HG03571 (cell line): Measurements from ENCODE around the gene YWHAB.

ENCODE experiments used
- ATAC-seq: cut with Tn5 transposase; IDR thresholded peaks from one replicate; pipeline ENCODE4 v1.9.1; 2021; ENCODE audit not compliant: unreplicated experiment

YWHAB gene

DNA sequence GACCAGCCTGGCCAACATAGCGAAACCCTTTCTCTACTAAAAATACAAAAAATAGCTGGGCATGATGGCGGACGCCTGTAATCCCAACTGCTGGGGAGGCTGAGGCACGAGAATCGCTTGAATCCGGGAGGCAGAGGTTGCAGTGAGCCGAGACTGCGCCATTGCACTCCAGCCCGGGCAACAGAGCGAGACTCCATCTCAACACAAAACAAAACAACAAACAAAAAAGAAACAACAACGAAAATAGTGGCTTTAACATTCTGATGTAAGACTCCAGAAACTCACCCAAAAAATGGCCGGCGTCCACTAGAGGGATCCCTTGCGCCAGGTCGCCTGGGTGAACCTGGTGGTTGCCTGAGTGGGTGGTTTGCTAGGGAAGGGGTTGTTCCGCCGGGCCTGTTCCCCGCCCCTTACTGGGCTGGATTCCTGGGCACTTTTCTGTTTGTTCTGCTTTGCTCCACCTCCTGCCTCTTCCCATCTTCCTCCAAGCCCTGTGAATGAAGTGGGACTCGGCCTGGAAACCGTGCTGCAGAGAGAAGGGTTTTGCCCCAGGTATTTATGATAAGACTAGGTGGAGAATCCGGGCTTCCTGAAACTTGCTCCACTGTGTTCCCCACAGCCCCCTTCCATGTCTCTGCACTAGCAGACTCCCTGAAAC is 25.9 kb downstream of the YWHAB start:
- ATAC-seq = no peak

DNA sequence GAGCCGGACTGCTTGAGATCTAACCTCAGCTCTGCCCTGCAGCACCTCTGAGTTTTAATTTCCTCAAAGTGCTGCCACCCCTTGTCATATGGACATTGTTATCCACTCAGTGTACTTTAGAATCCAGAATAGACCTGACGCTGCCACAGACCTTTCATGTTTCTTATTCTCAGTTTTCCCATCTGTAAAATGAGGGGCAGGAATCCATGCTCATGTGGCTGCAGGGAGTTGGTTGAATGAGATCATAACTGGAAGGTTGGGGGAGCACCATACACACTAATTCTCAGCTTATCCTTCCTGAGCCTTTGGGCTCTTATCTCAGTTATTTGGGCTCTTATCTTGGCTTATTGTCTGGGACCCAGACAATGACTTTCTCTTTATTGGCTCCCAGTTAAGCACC is 26.7 kb downstream of the YWHAB start:
- no peak for ATAC-seq

DNA sequence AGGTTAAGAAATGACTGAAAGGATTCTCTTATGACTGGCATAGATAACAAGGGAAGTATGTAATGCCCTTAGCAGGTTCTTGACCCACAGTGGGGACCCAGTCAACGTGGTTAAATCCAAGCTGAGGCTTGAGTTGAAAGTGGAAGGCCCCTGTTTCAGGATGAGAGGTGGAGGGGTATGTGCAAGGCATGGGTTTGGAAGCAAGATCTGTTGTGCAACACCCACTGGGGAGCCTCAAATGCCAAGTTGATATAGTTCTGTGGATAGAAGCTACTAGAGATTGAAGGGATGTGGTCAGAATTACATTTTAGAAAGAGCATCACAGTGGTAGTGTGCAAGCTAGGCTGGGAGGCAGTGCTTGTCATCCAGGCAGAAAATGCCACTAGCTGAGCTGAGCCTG is 29.4 kb downstream of the YWHAB start:
- no peak for ATAC-seq

DNA sequence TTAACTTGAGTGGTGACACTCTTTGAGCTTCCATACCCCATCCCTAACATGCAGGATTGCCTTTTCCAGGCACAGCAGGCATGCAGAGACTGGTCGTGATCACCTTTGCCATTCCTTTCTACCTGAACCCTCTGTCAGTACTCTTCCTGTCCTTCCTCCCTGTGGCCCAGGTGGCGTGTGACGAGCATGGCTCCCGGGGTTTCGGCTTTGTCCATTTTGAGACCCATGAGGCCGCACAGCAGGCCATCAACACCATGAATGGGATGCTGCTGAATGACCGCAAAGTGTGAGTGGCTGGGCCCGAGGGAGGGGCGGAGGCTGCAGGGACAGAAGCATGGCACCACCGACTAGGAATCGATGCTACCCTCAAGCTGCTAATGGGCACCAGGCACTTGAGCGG is 31.1 kb downstream of the YWHAB start:
- ATAC-seq = no peak

DNA sequence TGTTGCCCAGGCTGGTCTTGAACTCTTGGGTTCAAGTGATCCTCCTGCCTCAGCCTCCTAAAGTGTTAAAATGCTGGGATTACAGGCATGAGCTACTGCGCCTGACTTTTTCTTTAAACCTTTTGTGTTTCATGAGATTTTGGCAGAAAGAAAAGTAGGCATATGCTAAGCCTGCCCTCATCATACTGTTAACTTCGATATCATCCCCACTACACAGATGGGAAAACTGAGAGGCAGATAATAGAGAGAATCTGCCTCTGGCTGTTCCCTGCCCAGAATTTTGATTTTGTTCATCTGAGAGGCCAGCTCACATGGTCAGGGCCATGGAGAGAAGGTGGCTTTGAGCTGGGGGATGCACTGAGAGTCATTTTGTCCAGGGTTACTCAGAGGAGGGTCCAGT is 31.9 kb downstream of the YWHAB start:
- no peak for ATAC-seq

DNA sequence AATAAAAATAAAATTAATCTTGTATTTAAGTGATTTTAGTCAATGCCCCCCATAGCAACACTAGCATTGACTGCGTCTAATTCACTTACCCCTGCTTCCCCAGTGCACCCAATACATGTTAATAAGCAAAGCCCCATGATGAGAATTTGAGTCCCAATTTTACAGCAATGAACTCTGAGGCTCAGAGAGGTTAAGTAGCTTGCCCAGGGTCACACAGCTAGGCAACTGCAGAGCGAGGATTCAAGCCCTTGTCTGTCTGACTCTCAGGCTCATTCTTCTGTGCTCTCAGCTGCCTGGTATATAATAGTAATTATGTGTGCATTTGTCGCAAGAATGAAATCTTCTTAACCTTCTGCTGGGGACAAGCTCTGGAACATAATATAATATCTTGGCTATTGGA is 32.8 kb downstream of the YWHAB start:
- no peak for ATAC-seq

DNA sequence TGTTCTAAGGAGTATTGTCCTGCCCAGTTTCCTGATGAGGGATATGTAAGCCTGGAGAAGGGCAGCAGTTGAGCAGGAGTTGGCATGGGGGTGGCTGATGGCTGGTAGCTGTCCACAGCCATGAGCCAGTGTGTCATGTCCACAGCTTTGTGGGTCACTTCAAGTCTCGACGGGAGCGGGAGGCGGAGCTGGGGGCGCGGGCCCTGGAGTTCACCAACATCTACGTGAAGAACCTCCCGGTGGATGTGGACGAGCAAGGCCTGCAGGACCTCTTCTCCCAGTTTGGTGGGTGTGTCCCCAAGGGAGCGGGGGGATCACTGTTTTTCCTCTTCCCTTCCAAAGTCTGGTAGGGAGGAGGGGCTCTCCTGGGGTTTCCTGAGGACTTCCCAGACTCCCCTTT is 33.3 kb downstream of the YWHAB start:
- no peak for ATAC-seq

DNA sequence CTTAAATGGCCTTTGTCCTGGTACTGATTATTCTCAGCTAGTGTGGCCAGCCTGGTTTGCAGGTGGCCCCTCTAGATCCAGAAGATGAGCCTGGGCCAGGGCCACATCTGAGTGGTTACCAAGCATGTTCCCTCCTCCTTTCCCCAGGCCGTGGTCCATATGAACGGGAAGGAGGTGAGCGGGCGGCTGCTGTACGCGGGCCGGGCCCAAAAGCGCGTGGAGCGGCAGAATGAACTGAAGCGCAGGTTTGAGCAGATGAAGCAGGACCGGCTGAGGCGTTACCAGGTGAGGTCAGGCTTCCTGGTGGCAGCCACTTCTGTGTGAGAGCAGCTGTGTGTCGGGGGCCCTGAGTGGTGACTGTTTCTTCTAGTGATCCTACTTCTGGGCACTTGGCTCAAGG is 35.9 kb downstream of the YWHAB start:
- ATAC-seq = no peak

DNA sequence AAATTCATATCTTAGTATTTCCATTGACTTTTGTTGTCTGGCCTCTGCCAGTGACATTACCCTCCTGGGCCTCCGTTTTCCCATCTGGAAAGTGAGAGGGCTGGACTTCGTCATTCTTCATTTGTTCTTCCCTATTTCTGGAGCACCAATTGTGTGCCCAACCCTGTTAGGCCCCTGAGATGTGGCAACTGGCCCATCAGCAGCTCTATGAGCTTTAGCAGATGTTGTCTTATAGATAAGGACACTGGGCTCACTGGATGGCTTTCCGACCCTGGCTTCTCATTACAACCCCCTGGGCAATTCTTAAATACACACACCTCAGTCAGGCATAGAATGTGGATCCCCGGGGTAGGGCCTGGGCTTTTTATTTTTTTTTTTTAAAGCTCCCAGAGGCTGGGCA is 39.0 kb downstream of the YWHAB start:
- ATAC-seq = no peak

DNA sequence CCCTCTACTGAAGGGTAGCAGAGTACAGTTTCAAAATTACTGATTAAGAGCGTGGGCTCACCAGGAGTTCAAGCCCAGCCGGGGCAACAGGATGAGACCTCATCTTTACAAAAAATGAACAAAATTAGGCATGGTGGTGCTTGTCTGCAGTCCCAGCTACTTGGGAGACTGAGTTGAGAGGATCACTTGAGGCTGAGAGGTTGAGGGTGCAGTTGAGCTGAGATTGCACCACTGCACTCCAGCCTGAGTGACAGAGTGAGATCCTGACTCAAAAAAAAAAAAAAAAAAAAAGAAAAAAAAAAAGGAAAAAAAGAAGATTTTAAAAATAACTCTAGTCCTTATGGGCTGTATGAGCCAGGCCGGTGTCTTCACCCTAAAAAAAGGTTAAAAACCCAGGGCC is 43.1 kb downstream of the YWHAB start:
- no peak for ATAC-seq

DNA sequence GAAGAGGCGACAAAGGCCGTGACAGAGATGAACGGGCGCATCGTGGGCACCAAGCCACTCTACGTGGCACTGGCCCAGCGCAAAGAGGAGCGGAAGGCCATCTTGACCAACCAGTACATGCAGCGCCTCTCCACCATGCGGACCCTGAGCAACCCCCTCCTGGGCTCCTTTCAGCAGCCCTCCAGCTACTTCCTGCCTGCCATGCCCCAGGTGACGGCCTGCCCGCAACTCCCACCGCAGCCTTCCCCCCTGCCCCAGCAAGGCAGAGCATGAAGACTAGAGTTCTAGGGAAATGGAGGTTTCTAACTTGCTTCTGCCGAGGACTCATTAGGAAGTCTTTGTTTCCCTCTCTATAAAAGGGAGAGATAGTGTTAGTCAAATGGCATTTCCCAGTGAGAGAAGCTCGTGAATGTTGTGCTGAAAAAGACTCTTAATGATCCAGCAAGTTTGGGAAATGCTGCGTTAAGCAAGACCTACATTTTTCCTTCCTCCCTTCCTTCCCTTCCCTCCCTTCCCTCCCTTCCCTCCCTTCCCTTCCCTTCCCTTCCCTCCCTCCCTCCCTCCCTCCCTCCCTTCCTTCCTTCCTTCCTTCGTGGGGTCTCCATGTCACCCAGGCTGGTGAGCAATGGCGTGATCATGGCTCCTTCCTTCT is 45.1 kb downstream of the YWHAB start:
- no peak for ATAC-seq

DNA sequence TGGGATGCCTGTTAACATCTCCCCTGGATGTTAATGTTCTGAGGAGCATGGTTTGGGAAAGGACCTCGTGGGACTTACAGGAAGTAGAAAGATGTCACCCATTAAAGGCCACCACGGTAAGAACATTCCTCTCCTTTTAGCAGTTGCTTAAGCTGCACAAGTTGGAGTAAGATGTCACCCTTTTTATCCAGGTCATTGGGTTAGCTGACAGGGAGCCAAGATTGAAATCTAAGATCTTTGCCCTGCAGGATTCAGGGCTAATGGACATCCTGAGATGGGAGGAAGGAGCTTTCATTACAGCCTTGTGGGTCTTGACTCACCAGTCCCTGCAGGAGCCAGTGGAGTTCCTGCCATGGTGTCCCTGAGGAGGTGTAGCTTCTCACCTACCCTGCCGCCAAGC is 46.4 kb downstream of the YWHAB start:
- no peak for ATAC-seq

DNA sequence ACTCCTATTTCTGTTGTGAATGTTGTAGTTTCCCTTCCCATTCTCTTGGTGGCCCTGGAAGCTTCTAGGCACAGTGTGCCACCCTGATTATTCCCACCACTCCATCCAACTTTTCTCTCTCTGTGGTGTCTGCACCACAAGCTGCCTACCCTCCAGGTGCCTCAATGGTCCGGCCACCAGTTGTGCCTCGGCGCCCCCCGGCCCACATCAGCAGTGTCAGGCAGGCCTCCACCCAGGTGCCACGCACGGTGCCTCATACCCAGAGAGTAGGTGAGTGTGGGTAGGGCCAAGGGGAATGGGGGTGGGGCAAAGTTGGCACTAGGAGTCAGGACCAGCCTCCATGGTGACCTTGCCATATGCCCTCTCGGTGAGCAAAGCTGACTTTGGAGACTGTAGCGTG is 47.4 kb downstream of the YWHAB start:
- ATAC-seq = no peak

DNA sequence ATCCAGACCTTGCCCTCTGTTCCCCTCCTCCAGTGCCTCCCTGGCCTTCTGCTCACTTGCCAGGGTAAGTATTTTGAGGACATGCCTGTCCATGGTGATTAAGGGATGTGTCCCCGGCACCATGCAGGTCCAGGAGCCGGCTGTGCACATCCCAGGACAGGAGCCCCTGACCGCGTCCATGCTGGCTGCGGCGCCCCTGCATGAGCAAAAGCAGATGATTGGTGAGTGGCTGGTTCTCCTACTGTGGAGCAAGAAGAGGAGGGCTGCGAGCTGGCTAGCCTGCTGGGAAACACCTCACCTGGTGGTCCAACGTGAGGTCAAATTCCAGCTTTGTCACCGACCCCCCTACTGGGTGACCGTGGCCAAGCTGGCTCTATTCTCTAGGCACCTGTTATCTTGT is 51.0 kb downstream of the YWHAB start:
- no peak for ATAC-seq

DNA sequence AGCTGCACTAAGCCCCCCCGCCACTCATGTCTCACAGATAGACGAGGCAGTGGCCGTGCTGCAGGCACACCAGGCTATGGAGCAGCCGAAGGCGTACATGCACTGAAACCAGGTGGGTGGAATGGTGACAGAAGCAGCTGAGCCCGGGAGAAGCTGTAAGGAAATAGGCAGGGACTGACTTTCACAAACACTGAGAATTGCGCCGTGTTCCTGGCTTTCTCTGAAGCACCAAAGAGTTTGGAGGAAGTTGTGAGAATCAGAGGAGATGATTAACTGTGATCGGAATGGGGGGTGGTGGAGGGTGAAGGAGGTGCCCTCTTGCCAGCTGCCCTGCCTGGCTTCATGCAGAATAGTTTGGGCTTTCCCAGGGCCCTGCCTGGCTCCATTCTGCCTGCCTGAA is 53.1 kb downstream of the YWHAB start:
- no peak for ATAC-seq

DNA sequence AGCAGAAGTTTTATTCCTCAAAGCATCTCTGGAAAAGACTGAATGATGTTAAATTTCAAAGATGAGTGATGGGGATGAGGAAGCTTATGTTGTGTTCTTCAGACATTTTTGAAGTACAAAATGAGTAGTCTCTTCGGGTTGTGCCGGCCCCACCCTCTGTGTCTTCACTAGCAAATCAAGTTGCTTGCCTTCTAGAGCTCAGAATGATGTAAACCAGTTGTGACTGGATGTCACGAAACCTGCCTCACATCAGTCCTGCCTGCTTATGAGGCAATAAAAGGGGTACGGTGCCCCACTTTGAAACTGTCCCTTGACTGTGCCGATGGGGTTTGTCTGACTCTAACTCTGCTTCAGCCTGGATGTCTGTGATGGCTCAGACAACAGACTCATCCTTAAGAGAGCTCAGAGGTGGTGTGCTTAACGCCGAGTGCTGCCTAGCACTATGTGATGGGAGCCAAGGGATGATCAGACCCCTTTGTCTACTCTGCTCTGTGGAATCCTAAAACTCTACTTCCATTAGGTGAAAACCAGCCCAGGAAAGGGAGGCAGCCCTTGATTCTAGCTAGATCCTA is 55.7 kb downstream of the YWHAB start:
- no peak for ATAC-seq

DNA sequence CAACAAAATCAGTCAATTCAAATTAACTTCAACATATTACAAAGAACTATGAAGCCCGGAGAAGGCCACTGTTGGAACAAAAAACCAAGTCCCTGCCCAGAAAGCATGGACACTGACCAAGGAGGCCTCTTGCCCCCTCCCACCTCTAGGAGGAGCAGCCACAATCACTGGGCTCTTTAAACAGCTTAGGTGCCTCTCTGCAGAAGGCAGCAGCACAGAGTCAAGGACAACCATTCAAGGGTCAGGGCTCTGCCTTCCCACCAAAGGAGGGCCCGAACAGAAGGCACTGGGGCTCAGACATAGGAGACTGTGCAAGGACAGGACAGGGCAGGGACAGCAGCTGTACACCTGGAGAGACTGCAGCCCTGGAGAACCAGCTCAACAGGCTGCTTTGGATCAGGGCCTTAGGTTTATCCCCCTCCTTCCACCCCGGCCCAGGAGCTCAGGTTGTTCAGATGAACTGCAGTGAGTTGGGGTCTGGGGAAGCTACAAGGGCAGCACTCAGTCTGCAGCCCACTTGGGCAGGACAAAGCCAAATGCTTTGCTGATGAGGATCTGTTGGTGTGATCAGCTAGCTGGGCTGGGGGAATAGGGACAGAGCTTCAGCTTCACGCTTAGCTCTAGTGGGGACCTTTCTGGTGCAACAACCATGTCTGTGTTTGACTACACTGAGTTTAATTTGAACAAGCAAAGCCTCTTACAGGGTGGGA is 56.9 kb downstream of the YWHAB start:
- ATAC-seq = no peak

DNA sequence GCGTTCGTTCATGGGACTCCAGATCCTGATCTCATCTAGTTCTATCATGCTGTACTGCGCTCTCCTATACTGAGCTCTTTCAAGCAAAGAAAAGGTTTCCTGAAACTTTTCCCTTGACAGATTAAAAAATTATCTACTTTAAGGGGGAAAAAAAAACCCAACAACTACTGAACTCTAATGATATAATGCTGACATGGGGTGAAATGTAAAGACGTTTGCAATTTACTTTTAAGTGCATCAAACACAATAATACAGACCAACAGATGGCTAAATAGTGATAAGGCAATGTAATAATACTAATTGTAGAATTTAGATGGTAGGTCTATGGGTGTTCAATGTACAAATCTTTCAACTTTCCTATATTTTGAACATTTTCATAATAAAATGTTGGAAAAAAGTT is 58.3 kb downstream of the YWHAB start:
- ATAC-seq = no peak

DNA sequence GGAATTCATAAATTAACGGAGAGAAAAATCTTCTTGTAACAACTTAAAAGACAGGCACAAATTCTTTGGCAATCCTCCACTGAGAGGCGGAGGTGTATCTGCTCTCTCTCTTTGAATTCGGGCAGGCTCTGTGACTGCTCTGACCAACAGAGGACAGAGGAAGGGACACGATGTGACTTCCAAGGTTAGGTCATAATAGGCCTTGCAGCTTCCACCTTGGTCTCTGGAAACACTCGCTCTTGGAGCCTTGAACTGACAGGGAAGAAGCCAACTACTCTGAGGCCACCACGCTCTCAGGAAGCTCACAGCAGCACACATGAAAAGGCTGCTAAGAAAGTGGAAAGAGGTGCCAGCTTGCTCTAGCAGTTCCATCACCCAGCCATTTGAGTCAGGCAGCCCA is 59.8 kb downstream of the YWHAB start:
- no peak for ATAC-seq

DNA sequence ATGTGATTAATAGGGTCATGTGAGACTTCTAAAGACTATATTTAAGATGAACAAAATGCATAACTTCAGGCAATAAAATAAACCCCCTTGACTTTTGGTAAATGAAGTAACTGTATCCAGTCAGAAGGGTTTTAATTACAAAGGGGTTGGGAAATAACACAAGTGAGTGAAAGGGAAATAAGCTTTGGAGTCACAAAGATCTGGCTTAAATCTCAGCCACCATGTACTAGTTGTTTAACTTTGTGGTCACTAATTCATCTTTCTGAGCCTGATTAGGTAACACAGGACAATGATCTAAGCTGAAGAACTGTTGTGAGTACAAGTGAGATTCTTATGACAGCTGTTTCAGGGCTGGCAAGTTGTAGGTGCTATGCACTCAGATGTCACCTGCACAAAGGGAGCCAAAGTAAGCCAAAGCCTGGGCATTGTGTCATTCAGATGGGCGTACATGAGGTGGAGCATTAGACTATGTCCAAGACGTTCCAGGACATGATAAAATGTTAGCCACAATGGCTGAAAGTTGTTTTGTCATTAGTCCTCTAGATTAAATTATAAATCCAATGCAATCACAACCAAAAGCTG is 60.9 kb downstream of the YWHAB start:
- ATAC-seq = no peak

DNA sequence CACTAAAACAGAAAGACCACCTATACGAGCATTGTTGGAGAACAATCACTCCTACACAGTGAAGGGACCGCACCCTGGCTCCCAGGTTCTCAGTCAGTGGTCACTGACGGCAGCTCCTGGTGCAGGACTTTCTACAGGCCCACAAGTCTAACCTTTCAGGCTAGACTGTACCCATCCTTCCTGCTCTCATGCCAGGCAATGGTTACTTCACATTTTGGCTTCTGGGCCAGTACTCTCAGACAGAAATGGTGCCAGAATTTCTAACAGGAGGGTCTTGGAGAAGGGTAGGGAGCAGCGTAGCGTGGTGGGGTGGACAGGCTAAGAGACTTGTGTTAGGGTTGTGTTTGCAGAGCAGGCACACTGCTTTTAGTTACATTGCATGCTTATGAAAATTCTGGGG is 62.6 kb downstream of the YWHAB start:
- no peak for ATAC-seq

DNA sequence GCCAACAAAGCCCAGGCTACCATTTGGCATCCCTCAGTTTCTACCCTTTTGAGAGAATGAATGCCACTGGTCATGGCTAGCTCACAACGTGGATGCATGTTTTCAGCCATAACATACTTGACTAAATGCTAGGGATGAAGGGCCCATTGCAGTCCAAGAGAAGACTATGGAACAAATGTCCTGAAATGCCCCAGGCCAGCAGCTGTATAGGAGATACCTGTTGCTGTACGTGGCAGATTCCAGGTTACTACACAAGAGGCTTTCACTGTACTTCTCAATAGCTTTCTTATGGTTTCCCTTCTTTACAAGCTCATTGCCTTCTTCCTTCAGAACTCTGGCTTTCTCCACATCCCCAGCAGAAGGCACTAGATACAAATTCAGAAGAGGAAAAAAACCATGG is 63.0 kb downstream of the YWHAB start:
- no peak for ATAC-seq
